GM10266 (cell line): Measurements from ENCODE around the gene SUCLG2.

Experiments
- DNase-seq: peaks from one replicate; pipeline ENCODE4 v3.0.0; 2012; ENCODE audit errors: extremely low spot score
- CTCF ChIP-seq: IDR thresholded peaks from 2 replicates; pipeline ENCODE4 v1.5.1; 2012; ENCODE audit warnings: mild to moderate bottlenecking, low read depth; ENCODE audit not compliant: control insufficient read depth, insufficient read depth; ENCODE audit errors: missing control alignments

The SUCLG2 gene

GRCh38 chr3:67616046-67616445, 38.4 kb downstream of the SUCLG2 start:
- no peak for TF ChIP-seq CTCF
- no peak for DNase-seq

GRCh38 chr3:67614195-67614594, 40.2 kb downstream of the SUCLG2 start:
- TF ChIP-seq CTCF: no peak
- no peak for DNase-seq

GRCh38 chr3:67610458-67610857, 44.0 kb downstream of the SUCLG2 start:
- no peak for DNase-seq

GRCh38 chr3:67609709-67610108, 44.7 kb downstream of the SUCLG2 start:
- TF ChIP-seq CTCF: no peak
- DNase-seq: no peak

More at GRCh38 chr3:67610458-67610857, 44.0 kb downstream of the SUCLG2 start:
- TF ChIP-seq CTCF: no peak

- no peak for TF ChIP-seq CTCF
- DNase-seq: no peak
Measured at GRCh38 chr3:67608034-67608433, 46.4 kb downstream of the SUCLG2 start.

GRCh38 chr3:67605377-67605776, 49.0 kb downstream of the SUCLG2 start:
- DNase-seq: no peak
- no peak for TF ChIP-seq CTCF

GRCh38 chr3:67602816-67603215, 51.6 kb downstream of the SUCLG2 start:
- TF ChIP-seq CTCF: no peak
- DNase-seq: no peak
